ENCODE measurements around the gene UNC93A.

UNC93A gene

DNA sequence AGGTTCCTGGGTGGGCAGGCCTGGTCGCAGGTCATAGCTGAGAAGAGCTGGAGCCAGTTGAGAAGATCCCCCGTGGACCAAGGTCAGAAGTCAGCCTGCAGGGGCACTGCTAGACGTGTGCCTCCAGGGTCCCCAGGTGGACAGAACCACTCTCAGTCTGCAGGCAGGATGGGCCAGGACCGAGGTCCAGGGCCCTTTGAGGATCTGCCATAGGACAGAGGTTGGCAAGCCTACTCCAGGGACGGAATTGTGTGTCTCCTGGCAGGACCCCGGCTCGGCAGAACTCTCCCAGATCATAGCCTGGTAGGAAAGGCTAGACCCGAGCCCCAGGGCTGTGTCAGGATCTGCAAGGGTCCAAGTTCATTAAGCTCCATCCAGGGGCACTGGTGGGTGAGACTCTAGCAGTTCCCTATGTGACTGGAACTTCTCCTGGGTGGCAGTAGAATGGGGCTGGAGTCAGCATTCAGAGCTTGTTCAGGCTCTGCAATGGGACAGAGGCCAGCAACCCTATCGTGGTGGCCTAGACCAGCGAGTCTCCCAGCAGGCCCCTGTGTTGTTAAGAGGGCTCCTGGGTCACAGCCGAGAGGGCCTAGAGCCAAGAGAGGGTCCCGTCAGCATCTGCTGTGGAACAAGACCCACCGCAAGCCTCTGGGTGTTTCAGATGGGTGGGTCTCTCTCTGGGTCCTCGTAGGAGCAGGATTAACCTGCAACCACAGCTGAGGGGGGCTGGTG, 51.9 kb downstream of the UNC93A start:
- Histone ChIP-seq H3K4me2 (ENCODE audit: insufficient read depth, low read length) (no peak overlapping the region), H3K27me3 (ENCODE audit: insufficient read depth, low read length, poor library complexity) (peaks cover 3% of the 10 kb centered on the region)
- no peak for ATAC-seq (ENCODE audit: insufficient read depth, low read depth)

GRCh38 chr6:167345348-167345747, 54.2 kb downstream of the UNC93A start:
- ATAC-seq (ENCODE audit: insufficient read depth, low read depth), result no peak
- no peaks in the 10 kb centered on the region for H3K4me1 ChIP-seq (ENCODE audit: insufficient read depth, low read length)
- TF ChIP-seq CTCF (IDR thresholded peaks at IDR 0.05; ENCODE audit: borderline replicate concordance, extremely low read depth, low read length, poor library complexity, severe bottlenecking), result no peak

More for the DNA sequence above, 51.9 kb downstream of the UNC93A start:
- Histone ChIP-seq H3K9ac (ENCODE audit: low read depth, low read length) (no peak overlapping the region), H3K4me1 (ENCODE audit: insufficient read depth, low read length) (no peaks in the 10 kb centered on the region), H4K20me1 (ENCODE audit: insufficient read depth, low read length) (0 out of 2 replicates have a peak, but pooled peaks cover 3% of the 10 kb centered on the region), H3K9me3 (ENCODE audit: insufficient read depth, low read length, severe bottlenecking) (no peaks in the 10 kb centered on the region), H3K79me2 (ENCODE audit: insufficient read depth, low read length) (no peaks in the 10 kb centered on the region), H2AFZ (ENCODE audit: low read depth, low read length) (no peak overlapping the region), H3K4me3 (ENCODE audit: low read depth in 1 of 2, low read length in 2 of 2) (no peak overlapping the region), H3K36me3 (ENCODE audit: insufficient read depth, low read length) (no peaks in the 10 kb centered on the region), H3K27ac (ENCODE audit: low read length) (no peak overlapping the region)
- TF ChIP-seq EZH2 (IDR thresholded peaks at IDR 0.05; ENCODE audit: borderline replicate concordance, low read depth, low read length, severe bottlenecking) (no peak), CTCF (IDR thresholded peaks at IDR 0.05; ENCODE audit: borderline replicate concordance, extremely low read depth, low read length, poor library complexity, severe bottlenecking) (no peak)
- no peak for DNase-seq

GRCh38 chr6:167345960-167346359, 54.8 kb downstream of the UNC93A start:
- H3K9me3 ChIP-seq (ENCODE audit: insufficient read depth, low read length, severe bottlenecking), result no peaks in the 10 kb centered on the region
- no peaks in the 10 kb centered on the region for H3K79me2 ChIP-seq (ENCODE audit: insufficient read depth, low read length)
- peaks cover 14% of the 10 kb centered on the region for H3K27me3 ChIP-seq (ENCODE audit: insufficient read depth, low read length, poor library complexity)
- no peak overlapping the region for H3K4me3 ChIP-seq (ENCODE audit: low read depth in 1 of 2, low read length in 2 of 2)
- TF ChIP-seq CTCF (IDR thresholded peaks at IDR 0.05; ENCODE audit: borderline replicate concordance, extremely low read depth, low read length, poor library complexity, severe bottlenecking), result no peak
- no peak for TF ChIP-seq EZH2 (IDR thresholded peaks at IDR 0.05; ENCODE audit: borderline replicate concordance, low read depth, low read length, severe bottlenecking)
- no peaks in the 10 kb centered on the region for H3K36me3 ChIP-seq (ENCODE audit: insufficient read depth, low read length)
- no peak overlapping the region for H3K9ac ChIP-seq (ENCODE audit: low read depth, low read length)
- H3K4me2 ChIP-seq (ENCODE audit: insufficient read depth, low read length), result no peak overlapping the region
- H4K20me1 ChIP-seq (ENCODE audit: insufficient read depth, low read length), result 0 out of 2 replicates have a peak, but pooled peaks cover 3% of the 10 kb centered on the region
- H3K27ac ChIP-seq (ENCODE audit: low read length), result no peak overlapping the region
- DNase-seq (no peak), ATAC-seq (ENCODE audit: insufficient read depth, low read depth) (no peak)
- no peak overlapping the region for H2AFZ ChIP-seq (ENCODE audit: low read depth, low read length)
- H3K4me1 ChIP-seq (ENCODE audit: insufficient read depth, low read length), result no peaks in the 10 kb centered on the region

More at GRCh38 chr6:167345348-167345747, 54.2 kb downstream of the UNC93A start:
- H4K20me1 ChIP-seq (ENCODE audit: insufficient read depth, low read length), result 0 out of 2 replicates have a peak, but pooled peaks cover 3% of the 10 kb centered on the region
- no peaks in the 10 kb centered on the region for H3K36me3 ChIP-seq (ENCODE audit: insufficient read depth, low read length)
- no peak overlapping the region for H3K27ac ChIP-seq (ENCODE audit: low read length)
- H3K9ac ChIP-seq (ENCODE audit: low read depth, low read length), result no peak overlapping the region
- H3K79me2 ChIP-seq (ENCODE audit: insufficient read depth, low read length), result no peaks in the 10 kb centered on the region
- no peak overlapping the region for H3K4me3 ChIP-seq (ENCODE audit: low read depth in 1 of 2, low read length in 2 of 2)
- H2AFZ ChIP-seq (ENCODE audit: low read depth, low read length), result no peak overlapping the region
- peaks cover 8% of the 10 kb centered on the region for H3K27me3 ChIP-seq (ENCODE audit: insufficient read depth, low read length, poor library complexity)
- H3K9me3 ChIP-seq (ENCODE audit: insufficient read depth, low read length, severe bottlenecking), result no peaks in the 10 kb centered on the region
- H3K4me2 ChIP-seq (ENCODE audit: insufficient read depth, low read length), result no peak overlapping the region
- DNase-seq, result no peak
